NCI-H510A treated with DMSO at 0.1 percent for 48 hours (cell line): Measurements from ENCODE around the gene TULP4.

ENCODE experiments used
- DNase-seq: peaks from one replicate; lab custom pipeline; 2025; lab: John Stamatoyannopoulos, UW

TULP4 gene

DNA sequence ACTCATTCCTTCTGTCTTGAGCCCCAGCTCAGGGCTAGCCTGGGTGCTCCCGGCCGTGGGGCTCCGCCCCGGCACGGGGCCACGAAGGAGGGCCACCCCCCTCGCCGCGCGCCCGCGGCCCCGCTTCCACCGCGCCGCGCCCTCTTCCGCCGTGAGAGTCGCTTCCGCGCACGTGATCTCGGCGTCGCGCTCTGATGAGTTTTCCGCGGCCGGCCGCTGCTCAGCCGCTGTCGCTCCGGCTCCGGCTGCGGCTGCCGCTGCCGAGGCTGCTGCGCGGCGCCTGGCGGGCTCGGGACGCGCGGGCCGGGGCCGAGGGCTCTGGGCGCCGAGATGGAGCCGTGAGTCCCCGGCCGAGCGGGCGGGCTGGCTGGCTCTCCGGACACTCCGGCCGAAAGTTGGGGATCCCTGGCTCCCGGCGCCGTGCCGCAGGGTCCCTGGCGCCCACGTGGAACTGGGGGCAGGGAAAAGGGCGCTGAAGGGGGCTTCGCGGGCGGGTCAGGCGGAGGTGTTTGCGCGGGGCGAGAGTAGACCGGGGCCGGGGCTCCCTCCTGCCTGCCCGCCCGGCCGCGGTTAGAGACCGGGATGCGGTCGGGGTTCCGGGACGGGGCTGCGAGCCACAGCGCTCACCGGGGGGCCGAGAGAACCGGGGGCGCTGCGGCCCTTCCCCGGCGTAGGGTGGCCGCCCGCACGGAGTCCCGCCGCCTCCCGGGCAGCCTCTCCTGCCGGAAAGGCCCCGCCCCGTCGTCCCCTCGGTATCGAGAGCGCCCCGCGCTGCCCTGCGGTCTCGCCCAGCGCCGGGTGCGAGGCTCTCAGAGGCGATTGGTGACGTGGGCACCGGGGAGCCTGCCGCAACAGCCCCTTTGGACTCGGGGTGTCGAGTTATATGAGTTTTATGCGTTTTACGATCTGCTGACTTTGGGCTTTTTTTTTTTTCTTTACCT, 247.9 kb downstream of the TULP4 start, which contains the start of gene TMEM181:
Gene TMEM181, plus strand, starts transcription at position 197 of the 941 bp plus-strand sequence. Its CDS starts 134 bp downstream, at position 331.
- peak; percentile 26 for DNase-seq

DNA sequence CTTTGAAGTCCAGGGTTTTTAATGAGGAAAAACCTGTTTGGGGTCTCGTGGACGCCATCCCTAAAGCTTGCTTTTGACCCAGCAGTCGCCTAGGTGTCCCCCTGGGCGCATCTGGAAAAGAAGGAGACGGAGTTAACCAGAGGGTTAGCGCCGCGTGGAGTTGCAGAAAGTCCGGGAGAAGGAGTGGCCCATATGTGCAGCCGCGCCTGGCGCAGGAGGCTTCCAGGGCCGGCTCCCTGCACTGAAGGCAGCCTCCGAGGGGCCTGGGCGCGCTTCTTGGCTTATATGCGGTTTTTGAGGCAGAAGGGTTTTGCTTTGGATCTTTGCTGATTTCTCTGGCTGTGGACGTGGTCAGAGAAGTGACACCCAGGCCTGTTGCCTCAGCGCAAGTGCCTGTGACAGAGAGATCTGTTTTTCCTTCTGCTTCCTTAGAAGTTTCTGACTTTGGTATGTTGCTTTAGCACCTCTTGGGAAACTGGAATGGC, 248.6 kb downstream of the TULP4 start:
- no peak for DNase-seq
